Measurements from ENCODE around the gene CD300LG. TPM values are rescaled to one million over a fixed set of nuclear protein-coding genes. Genes with fewer than 3 reads are reported as not detected.
"Not testable (repeated sequence)": the region's sequence is repeated elsewhere in the genome, so short reads cannot be mapped to it uniquely, and the experiment has no call there.

CD300LG gene
- total RNA-seq, 1 donor from 2014 or later: 0.34 TPM

DNA sequence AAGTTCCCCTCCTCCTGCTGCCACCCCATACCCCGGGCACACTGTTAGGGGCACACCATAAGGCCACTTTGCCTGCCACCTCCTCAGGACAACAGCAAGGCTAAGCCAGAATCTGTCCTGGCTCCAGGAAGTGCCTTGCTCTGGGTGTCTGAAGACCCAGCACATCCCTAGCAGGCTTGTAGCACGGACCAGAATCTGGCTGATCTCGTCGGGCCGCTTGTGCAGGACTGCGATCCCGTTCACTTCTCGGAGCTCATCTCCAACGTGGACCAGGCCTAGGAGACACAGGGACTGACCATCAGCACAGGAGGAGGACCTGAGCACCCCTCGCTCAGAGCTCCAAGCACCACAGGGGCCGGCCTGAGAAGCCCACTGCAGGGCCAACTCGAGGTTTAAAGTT lies 21.4 kb upstream of the CD300LG start:
- DNase-seq: no peak

GRCh38 chr17:43826206-43826605 lies 20.8 kb upstream of the CD300LG start:
- no peak for DNase-seq

GRCh38 chr17:43827596-43827995 lies 19.4 kb upstream of the CD300LG start:
- DNase-seq: no peak

GRCh38 chr17:43829738-43830137 lies 17.2 kb upstream of the CD300LG start:
- no peak for DNase-seq

DNA sequence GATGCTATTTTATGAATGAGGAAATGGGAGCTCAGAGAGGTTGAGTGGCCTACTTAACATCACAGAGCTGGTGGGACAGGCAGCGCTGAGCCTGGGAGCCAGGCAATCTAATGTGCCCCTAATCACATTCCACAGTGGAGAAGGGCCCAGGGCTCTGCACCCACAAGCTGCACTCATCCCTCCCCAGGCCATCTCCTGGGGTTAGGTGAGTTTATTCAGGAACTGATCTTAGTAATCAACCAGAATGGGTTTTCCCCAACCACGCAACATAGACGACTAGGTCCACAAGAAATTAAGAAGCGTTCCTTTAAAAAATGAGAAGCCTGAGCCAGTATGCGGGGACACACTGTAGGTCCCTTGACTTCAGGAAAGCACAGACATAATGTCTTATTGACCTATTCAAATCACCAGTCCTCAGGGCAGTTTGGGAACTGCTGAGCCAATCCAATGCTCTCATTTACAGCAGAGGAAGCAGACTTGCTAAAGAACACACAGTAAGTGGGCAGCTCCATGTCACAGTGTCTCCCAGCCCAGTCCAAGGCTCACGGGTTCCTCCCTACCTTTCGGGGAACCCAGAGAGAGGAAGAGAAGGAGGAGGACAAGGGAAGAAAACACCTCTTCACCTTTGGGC lies 16.4 kb upstream of the CD300LG start:
- no peak for DNase-seq

DNA sequence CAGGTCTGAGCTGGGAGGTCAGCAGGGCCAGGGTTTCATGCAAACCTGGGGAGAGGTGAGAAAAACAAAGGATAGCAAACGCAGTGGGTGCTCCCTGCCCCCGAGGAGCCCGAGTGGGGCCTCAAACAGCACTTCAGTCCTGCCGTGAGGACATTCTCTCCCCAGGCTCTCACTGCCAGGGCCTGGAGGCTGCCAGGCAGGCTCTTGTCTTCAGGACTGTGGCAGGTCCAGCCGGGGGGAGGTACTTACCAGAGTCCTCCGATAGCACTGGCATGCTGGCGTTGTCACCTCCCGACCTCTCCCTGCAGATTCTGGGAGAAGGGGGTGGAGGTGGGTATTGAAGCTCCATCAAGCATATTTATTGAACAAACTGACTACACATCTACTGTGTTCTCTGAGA lies 15.3 kb upstream of the CD300LG start:
- no peak for DNase-seq

DNA sequence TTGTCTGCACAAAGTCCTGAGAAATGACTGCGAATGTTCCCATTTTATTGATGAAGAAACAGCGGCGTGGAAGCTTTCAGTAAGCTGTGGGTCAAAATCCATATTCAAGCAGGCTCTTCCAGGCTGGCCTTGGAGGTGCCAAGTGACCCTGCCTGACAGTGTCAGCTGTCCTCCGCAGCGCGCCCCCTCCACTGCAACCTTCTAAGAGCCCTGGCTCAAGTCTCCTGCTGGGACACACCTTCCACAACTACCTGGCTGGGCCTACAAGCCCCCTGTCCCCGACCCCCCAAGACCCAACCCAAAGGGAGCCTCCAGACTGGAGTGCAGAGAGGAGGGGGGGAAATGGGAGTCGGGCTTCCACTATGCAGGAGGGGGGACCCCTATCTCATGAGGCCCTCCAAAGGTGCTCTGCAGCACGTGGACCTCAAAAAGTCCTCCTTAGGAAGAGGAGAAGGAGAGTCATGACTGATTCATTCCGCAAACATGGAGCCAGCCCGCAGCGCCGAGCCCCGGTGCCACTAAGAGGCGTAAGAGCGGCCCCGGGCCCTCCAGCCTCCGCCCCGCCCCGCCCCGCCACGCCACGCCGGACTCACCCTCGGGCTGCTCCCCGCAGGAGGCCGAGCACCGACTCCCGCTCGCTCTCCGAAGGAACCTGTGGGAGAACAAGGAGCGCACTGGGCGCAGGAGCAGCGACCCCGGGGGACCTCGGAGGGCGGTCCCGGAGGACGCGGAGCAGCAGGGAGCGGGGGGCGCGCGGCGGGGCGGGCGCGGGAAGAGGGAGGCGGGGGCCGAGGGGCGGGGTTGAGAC lies 14.6 kb upstream of the CD300LG start:
- peak; percentile 50 for DNase-seq

GRCh38 chr17:43832976-43833829 lies 13.8 kb upstream of the CD300LG start, which contains the start of gene MPP3:
Gene MPP3 (minus strand): TSS chr17:43833146. CDS start chr17:43831906, 1,240 bp downstream.
- DNase-seq: peak; percentile 64

DNA sequence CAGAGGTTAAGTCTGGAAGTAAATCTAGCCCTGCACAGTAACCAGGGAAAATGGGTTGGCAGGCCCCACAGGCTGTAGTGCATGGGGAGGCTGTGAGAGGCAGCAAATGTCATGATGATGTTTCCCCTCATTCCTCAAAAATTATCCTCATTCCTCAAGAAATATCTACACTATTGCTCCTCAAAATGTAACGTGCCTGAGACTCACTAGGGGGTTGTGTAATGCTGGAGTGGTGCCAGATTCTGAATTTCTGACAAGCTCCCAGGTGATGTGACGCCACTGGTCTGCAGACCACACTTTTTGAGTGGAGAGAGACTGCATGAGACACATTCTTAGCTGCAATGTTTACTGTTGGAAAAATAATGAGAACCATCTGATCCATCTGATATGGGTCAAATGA lies 12.9 kb upstream of the CD300LG start:
- no peak for DNase-seq

GRCh38 chr17:43839670-43840108 lies 7.3 kb upstream of the CD300LG start:
- no peak for DNase-seq

- DNase-seq: peak; percentile 27
Measured at GRCh38 chr17:43840814-43841213, 6.2 kb upstream of the CD300LG start.

GRCh38 chr17:43841282-43841681 lies 5.7 kb upstream of the CD300LG start:
- DNase-seq: no peak

DNA sequence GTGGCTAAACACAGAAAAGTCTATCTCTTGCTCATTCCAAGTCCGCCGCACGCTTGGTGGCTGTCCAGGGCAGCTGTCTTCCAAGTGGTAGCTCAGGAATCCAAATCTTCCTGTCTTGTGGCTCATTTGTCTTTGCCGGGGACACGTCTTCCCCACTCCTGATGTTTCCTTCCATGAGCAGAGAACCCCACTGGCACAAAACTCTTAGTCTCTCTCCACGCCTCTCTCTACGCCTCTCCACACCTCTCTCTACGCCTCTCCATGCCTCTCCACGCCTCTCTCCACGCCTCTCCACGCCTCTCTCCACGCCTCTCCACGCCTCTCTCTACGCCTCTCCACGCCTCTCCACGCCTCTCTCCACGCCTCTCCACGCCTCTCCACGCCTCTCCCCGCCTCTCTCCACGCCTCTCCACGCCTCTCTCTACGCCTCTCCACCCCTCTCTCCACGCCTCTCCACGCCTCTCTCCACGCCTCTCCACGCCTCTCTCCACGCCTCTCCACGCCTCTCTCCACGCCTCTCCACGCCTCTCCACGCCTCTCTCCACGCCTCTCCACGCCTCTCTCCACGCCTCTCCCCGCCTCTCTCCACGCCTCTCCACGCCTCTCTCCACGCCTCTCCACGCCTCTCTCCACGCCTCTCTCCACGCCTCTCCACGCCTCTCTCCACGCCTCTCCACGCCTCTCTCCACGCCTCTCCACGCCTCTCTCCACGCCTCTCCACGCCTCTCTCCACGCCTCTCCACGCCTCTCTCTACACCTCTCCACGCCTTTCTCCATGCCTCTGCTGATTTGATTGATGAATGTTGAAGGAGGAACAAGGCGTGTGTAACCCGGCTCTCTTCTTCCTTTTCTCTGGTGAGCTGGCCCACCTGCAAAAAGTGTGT lies 4.6 kb upstream of the CD300LG start:
- not testable (repeated sequence) for DNase-seq

GRCh38 chr17:43842975-43843325 lies 4.0 kb upstream of the CD300LG start:
- DNase-seq: no peak

- no peak for DNase-seq
Measured at GRCh38 chr17:43844241-43844640, 2.7 kb upstream of the CD300LG start.

DNA sequence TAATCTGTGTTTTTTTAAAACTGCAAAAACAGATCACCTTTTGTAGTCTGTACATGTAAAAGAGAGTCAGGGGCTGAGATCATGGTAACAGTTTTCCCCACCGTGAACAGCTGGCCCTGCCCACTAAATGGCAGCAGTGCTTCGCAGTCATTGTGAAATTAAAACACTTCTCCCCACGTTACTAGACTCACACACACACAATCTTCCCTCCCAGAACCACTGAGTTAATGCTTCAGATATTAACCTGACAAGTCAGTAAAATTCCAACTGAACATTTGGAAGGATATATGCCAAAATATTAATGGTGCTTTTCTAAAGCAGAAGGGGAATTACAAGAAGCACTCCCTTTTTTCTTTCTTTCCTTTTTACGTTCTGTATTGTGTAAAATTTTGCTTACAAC lies 1.2 kb upstream of the CD300LG start:
- no peak for DNase-seq

DNA sequence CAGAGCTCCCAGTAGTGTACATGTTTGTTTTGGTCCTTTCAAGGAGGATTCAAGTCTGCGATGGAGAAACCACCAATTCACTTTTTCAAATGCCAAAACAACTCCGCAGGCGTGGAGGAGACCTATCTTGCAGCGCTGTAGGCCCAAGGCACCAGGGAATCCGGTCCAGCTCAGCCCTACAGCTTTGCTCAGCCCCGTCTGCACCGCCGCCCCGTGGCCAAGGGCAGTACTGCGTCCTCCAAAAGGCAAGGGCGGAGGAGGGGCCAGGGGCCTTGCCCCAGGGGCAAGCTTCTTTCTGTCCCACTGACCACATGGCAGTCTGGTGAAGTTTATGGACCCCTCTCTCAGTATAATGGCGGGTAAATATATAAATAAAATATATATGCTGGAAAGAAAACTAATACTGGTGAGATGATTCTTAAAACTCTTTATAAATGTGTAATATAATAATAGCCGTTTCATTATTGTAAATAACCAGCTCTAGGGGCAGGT lies 709 bp upstream of the CD300LG start:
- DNase-seq: peak; percentile 84

DNA sequence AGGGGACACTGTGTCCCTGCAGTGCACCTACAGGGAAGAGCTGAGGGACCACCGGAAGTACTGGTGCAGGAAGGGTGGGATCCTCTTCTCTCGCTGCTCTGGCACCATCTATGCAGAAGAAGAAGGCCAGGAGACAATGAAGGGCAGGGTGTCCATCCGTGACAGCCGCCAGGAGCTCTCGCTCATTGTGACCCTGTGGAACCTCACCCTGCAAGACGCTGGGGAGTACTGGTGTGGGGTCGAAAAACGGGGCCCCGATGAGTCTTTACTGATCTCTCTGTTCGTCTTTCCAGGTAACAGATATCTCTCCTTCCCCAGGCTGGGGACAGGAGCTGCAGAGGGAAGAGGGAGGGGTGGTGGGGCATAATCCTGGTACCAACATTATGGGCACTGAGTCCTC lies 1.6 kb downstream of the CD300LG start:
- DNase-seq: no peak

DNA sequence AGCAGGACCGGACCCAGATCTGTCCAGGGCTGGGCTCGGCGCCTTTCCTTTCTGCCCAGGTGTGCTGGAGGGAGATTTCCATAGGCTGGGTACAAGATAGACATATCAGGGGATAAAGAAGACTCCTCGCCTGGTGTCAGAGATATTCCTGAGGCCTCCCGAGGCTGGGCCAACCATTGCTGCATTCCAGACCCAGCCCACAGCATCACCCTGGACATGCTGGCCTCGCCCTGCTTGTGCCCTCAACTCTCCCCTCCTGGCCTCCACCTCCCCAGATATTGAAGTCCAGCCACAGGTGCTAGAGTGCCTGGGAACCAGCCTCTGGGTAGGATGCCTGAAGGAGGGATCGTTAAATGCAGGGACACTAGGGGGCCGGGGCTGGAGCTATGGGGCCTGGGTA lies 2.1 kb downstream of the CD300LG start:
- DNase-seq: no peak

DNA sequence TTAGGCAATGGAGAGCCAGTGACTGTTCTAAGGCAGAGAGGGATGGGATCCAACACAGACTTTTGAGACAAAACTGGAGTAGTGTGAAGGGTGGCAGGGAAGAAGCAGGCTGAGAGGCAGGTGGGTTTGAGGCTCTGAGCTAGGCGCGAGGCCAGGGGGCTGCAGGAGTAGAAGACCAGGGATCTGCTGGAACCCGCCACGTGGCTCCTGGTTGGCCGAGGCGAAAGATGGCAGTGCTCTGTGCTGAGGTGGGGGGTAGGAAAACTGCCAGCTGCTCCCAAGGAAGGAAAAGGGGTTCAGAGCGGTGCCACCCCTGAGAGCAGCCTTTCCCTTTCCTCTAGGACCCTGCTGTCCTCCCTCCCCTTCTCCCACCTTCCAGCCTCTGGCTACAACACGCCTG lies 5.6 kb downstream of the CD300LG start:
- DNase-seq: no peak

- DNase-seq: no peak
Measured at GRCh38 chr17:43853546-43853945, 6.6 kb downstream of the CD300LG start.

- DNase-seq: no peak
Measured at GRCh38 chr17:43854498-43854897, 7.5 kb downstream of the CD300LG start.
